HG03097 (cell line): ENCODE results near the gene PLEKHA1.

Experiments
- ATAC-seq: cut with Tn5 transposase; IDR thresholded peaks from one replicate; pipeline ENCODE4 v1.9.1; 2021; ENCODE audit not compliant: unreplicated experiment, low FRiP score

PLEKHA1 gene

GRCh38 chr10:122375679-122376160 is 1.2 kb downstream of the PLEKHA1 start:
- ATAC-seq = no peak

DNA sequence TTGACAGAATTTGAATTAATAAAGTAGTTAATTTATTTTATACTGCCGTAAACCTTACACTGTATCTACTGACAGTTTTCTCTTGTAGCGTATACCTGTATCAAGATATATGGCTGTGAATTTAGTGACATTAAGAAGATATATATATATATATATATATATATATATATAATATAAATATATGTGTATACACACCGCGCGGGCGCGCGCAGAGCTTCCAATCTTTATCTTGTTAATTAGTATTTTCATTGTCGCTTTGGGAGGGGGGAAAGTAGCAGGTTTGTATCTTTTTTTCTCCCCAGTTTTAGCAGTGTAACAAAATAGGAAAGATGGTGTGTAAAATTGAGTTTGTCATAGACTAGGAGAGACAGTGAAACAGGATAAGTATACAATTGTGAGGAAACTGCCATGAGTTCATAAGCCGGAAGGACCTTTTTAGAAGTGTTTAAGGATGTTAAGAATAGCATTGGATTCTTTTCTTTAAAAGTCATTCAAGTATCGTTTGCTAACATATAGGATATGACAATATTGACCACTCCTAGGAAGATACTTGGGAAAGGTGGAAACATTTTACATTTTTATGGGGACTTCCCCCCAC is 2.0 kb downstream of the PLEKHA1 start:
- ATAC-seq = no peak

GRCh38 chr10:122379041-122379440 is 4.5 kb downstream of the PLEKHA1 start:
- no peak for ATAC-seq

- ATAC-seq = no peak
Observed at GRCh38 chr10:122379537-122379936, 5.0 kb downstream of the PLEKHA1 start.

DNA sequence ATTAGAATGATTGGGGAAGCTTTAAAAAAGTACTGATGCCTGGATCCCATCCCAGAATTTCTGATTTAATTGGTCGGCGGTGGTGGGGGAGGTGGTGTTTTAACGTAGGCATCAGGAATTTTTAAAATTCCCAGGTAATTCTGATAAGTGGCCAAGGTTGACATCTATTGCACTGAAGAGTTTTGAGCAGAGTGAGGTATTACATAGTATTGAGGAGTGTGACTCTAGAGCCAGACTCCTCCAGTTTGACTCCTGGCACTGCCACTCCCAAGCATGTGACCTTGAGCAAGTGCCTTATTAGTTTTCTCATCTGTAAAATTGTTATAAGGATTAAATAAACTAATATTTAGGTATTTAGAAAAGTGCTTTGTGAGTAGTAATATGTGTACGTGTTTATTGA is 6.2 kb downstream of the PLEKHA1 start:
- no peak for ATAC-seq

- no peak for ATAC-seq
Observed at GRCh38 chr10:122381680-122382079, 7.2 kb downstream of the PLEKHA1 start.

DNA sequence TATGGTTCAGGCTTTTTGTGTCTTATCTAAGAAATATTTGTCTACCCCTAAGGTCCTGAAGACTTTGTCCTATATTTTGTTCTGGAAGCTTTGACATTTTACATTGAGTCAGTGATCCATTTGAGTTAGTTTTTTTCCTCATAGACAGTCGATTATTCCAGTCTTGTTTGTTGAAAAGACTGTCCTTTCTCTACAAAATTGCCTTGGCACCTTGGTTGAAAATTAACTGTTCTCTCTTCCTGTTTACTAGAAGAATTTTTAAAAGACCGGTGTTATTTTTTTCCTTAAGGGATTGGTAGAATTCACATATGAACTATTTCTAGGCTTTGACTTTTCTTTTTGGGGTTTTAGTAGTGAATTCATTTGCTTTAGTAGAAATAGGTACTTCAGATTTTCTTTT is 12.0 kb downstream of the PLEKHA1 start:
- ATAC-seq = no peak

GRCh38 chr10:122387572-122387971 is 13.1 kb downstream of the PLEKHA1 start:
- no peak for ATAC-seq

- no peak for ATAC-seq
Observed at GRCh38 chr10:122388287-122388997, 13.9 kb downstream of the PLEKHA1 start.

DNA sequence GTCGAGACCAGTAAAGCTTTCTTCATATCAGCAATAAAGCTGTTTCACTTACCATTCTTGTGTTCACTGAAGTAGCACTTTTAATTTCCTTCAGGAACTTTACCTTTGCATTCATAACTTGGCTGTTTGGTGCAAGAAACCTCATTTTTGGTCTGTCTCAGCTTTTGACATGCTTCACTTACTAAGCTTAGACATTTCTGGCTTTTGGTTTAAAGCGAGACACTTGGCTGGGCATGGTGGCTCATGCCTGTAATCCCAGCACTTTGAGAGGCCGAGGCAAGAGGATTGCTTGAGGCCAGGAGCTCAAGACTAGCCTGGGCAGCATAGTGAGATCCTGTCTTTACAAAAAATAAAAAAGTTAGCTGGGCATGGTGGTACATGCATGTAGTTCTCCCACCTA is 15.8 kb downstream of the PLEKHA1 start:
- no peak for ATAC-seq

GRCh38 chr10:122390679-122391078 is 16.2 kb downstream of the PLEKHA1 start:
- no peak for ATAC-seq

- no peak for ATAC-seq
Observed at GRCh38 chr10:122391875-122392274, 17.4 kb downstream of the PLEKHA1 start.

GRCh38 chr10:122392835-122393234 is 18.3 kb downstream of the PLEKHA1 start:
- ATAC-seq = no peak

GRCh38 chr10:122393288-122393687 is 18.8 kb downstream of the PLEKHA1 start:
- no peak for ATAC-seq

- ATAC-seq = no peak
Observed at GRCh38 chr10:122402548-122403131, 28.1 kb downstream of the PLEKHA1 start.

DNA sequence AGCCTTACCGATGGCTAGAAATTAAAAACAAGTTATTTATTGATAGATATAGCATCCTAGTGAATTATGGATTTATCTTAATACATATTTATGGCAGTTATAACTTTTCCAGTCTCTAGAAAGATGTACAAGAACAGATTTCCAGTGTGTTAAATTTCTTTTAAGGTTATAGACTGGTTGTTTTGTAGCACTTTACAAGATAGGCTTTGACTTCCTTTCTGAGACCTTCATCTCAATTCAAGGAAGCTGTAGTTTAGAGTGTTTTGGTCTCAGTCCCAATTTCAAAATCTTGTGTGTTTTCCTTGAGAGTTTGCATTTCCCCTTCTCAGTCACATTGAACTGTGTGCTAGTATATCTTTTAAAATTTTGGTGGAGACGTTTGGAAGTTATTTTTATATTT is 30.1 kb downstream of the PLEKHA1 start:
- ATAC-seq = no peak

- no peak for ATAC-seq
Observed at GRCh38 chr10:122407375-122408125, 33.0 kb downstream of the PLEKHA1 start.

DNA sequence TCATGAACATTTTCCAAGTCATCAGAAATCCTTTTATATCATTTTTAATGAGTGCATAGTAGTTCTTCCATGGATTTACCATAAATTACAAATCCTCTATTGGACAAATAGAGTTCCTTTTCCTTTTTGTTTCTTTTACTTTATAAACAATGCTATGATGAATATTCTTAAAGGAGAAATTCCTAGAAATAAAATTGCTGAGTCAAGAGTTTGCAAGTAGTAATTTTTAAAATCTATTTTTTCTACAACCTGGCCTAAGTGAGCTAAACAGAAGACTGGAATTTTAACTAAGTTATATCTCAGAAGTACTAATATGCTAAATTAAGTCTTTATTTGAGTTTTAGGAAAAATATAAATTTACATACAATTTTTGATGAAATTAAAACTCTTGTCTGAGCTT is 38.8 kb downstream of the PLEKHA1 start:
- no peak for ATAC-seq

GRCh38 chr10:122417667-122418066 is 43.2 kb downstream of the PLEKHA1 start:
- no peak for ATAC-seq

DNA sequence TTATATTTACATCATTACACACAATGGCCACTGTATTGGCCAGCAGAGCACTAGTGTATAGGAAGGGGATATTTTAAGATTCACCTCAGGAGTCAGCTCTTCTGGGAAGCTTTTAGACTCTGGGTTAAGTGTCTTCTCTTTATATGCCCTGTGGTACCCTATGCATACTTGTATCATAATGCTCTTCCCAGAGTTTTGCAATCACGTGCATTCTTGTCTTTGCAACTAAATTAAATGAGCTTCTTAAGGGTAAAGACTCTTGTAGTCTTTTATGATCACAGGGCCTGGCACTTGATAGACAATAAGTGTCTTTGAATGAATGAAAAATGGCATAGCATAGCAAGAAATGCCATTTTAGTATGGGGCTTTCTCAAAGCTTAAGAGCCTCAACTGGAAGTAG is 44.5 kb downstream of the PLEKHA1 start:
- ATAC-seq = no peak

- ATAC-seq = no peak
Observed at GRCh38 chr10:122419876-122420623, 45.5 kb downstream of the PLEKHA1 start.
